ENCODE results near the gene FAS.

The FAS gene

DNA sequence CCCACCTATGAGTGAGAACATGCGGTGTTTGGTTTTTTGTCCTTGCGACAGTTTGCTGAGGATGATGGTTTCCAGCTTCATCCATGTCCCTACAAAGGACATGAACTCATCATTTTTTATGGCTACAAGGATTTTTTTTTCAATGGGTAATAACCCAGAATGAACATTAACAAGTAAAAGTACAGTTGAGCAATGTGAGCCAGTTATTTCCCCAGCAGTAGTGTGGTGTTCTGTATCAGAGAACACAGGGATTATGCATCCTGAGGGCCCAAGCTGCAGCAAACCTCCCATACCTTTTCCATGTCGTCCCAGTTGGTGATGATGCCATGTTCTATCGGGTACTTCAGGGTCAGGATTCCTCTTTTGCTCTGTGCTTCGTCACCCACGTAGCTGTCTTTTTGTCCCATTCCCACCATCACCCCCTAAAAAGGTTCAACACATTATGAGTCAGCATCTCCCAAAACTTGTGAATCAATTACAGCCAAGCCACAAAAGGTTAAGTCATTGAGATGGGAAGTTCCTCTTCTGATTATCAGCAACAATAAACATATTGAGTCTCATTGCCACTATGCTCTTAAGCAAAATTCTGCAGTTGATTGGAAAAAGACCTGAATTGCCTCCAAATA is 43.5 kb upstream of the FAS start:
- DNase-seq (ENCODE audit: extremely low read depth, insufficient read length): no peak
- no peaks in the 10 kb centered on the region for H3K27me3 ChIP-seq (replicated peaks; ENCODE audit: control insufficient read depth, insufficient read depth, low read length)
- TF ChIP-seq, protein P1, sequence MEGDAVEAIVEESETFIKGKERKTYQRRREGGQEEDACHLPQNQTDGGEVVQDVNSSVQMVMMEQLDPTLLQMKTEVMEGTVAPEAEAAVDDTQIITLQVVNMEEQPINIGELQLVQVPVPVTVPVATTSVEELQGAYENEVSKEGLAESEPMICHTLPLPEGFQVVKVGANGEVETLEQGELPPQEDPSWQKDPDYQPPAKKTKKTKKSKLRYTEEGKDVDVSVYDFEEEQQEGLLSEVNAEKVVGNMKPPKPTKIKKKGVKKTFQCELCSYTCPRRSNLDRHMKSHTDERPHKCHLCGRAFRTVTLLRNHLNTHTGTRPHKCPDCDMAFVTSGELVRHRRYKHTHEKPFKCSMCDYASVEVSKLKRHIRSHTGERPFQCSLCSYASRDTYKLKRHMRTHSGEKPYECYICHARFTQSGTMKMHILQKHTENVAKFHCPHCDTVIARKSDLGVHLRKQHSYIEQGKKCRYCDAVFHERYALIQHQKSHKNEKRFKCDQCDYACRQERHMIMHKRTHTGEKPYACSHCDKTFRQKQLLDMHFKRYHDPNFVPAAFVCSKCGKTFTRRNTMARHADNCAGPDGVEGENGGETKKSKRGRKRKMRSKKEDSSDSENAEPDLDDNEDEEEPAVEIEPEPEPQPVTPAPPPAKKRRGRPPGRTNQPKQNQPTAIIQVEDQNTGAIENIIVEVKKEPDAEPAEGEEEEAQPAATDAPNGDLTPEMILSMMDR (IDR thresholded peaks at IDR 0.05; ENCODE audit: insufficient read depth, low read length, poor library complexity, severe bottlenecking): no peak
- H3K36me3 ChIP-seq (ENCODE audit: control insufficient read depth, insufficient read depth, low read length): peaks cover 5% of the 10 kb centered on the region
- no peak overlapping the region for H3K4me3 ChIP-seq (replicated peaks; ENCODE audit: low read depth, low read length)

DNA sequence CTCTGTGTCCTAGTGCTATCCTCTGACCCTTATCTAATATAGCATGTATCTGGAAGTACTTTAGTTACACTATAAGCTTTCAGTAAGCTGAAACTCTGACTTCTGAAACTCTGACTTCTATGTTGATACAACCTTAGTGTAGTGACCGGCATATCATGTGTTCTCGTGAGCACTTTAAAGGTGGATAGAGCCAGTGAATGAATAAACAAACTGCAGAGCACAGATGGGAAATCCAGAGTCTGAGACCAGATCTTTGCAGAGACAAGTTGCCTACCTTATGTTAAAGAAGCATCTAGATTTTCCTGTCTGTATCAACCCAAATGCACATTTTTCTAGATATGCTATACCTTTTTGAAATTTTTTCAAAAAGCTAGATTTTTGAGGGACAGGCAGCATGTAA is 41.5 kb upstream of the FAS start:
- TF ChIP-seq, protein P1 (IDR thresholded peaks at IDR 0.05; ENCODE audit: insufficient read depth, low read length, poor library complexity, severe bottlenecking): no peak
- DNase-seq (ENCODE audit: extremely low read depth, insufficient read length): no peak
- no peak overlapping the region for H3K4me3 ChIP-seq (replicated peaks; ENCODE audit: low read depth, low read length)
- H3K27me3 ChIP-seq (replicated peaks; ENCODE audit: control insufficient read depth, insufficient read depth, low read length): no peaks in the 10 kb centered on the region
- peaks cover 3% of the 10 kb centered on the region for H3K36me3 ChIP-seq (ENCODE audit: control insufficient read depth, insufficient read depth, low read length)

DNA sequence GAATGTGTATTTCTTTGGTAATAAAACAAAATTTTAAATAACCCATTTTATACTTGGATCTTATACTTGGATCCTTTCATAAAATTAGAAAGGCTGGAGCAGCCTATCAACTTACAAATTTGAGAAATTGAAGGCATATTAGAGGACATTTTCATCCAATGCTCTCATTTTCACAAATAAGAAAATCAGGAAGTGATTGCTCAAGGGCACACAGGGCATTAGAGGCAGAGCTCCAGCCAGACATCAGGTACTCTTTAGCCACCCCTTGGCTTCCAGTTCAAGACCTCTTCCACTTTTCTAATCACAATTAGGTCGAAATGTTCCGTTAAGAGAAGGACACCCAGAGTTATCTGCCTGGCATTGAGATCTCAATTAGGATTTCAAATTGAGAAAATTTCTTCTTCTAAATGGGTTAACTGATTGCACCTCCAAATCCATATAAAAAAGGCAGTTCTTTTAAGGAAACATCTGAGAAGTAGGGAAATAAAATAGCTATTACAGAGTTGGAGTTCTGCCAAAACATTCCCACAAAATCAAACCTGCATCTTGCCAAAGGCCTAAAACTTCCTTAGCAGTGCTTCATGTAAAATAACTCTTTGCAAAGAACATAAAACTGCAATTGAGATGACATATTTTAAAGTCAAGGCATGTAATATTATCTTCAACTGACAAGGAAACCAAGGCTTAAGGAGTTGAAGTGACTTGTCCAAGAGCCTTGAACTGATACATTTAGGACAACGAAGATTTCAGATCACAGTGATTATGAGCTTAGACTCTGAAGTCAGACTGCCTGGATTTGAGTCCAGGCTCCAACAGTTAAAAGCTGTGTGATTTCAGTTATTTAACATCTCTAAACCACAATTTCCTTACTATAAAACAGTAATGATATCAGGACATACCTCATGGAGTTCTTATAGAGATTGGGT is 40.4 kb upstream of the FAS start:
- Histone ChIP-seq H3K4me3 (replicated peaks; ENCODE audit: low read depth, low read length) (no peak overlapping the region), H3K27me3 (replicated peaks; ENCODE audit: control insufficient read depth, insufficient read depth, low read length) (no peaks in the 10 kb centered on the region), H3K36me3 (ENCODE audit: control insufficient read depth, insufficient read depth, low read length) (peaks cover 3% of the 10 kb centered on the region)
- TF ChIP-seq, protein P1 (IDR thresholded peaks at IDR 0.05; ENCODE audit: insufficient read depth, low read length, poor library complexity, severe bottlenecking): no peak
- DNase-seq (ENCODE audit: extremely low read depth, insufficient read length): no peak

DNA sequence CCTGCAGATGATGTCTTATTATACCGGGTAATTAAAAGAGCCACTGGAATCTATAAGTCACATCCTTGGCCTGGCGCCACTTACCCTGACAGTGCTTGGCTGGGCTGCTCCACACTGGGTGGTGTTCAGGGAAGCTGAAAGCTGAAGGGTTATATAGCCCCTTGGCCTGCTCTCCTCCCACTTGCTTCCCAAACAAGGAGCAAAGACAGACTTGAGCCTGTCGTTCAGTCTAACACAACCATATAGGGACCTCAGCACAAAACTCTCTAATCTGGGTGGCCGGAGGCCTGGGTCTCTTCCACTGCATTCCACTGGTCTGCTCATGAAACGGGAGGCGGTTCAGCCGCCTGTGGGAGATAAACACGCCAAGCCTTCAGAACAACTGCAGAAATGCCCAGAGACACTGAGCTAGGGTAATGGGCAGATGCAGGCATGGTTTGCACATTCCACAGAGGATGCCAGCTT is 37.9 kb upstream of the FAS start, which contains the start of gene ACTA2:
Gene ACTA2 (minus strand): TSS at position 127 of the 465 bp plus-strand sequence. CDS start 3,843 bp downstream, outside the sequence.
- DNase-seq (ENCODE audit: extremely low read depth, insufficient read length): no peak
- Histone ChIP-seq H3K36me3 (ENCODE audit: control insufficient read depth, insufficient read depth, low read length) (no peaks in the 10 kb centered on the region), H3K27me3 (replicated peaks; ENCODE audit: control insufficient read depth, insufficient read depth, low read length) (no peaks in the 10 kb centered on the region), H3K4me3 (replicated peaks; ENCODE audit: low read depth, low read length) (no peak within 1 kb of the TSS)
- TF ChIP-seq, protein P1 (IDR thresholded peaks at IDR 0.05; ENCODE audit: insufficient read depth, low read length, poor library complexity, severe bottlenecking): no peak

DNA sequence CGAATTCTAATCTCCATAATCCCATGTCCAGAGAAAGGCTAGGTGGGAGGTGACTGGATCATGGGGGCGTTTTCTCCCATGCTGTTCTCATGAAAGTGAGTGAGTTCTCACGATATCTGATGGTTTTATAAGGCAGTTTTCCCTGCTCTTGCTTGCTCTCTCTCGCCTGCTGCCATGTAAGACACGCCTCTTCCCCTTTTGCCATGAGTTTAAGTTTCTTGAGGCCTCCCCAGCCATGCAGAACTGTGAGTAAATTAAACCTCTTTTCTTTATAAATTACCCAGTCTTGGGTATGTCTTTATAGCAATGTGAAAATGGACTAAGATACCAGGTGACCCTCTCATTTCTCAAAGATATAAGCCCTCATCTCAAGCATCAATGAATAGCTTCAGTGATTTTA is 36.9 kb upstream of the FAS start:
- Histone ChIP-seq H3K4me3 (replicated peaks; ENCODE audit: low read depth, low read length) (no peak overlapping the region), H3K36me3 (ENCODE audit: control insufficient read depth, insufficient read depth, low read length) (no peaks in the 10 kb centered on the region), H3K27me3 (replicated peaks; ENCODE audit: control insufficient read depth, insufficient read depth, low read length) (no peaks in the 10 kb centered on the region)
- TF ChIP-seq, protein P1 (IDR thresholded peaks at IDR 0.05; ENCODE audit: insufficient read depth, low read length, poor library complexity, severe bottlenecking): no peak
- no peak for DNase-seq (ENCODE audit: extremely low read depth, insufficient read length)

All from GM06990 (cell line).